Loucy (cell line): ENCODE data around the gene SOBP.

Source experiments
- CTCF ChIP-seq: fragments of 200-600 bp; sonication (generic); conservative IDR thresholded peaks from 2 replicates; pipeline ENCODE4 v1.5.1; 2014; ENCODE audit warnings: mild to moderate bottlenecking, antibody characterized with exemption, low read length
- EZH2phosphoT487 ChIP-seq: fragments of 200-600 bp; IDR thresholded peaks from 2 replicates; pipeline ENCODE4 v1.6.1; 2018; ENCODE audit warnings: antibody characterized with exemption, mild to moderate bottlenecking, moderate library complexity, borderline replicate concordance

- no peak for TF ChIP-seq CTCF
- no peak for TF ChIP-seq EZH2phosphoT487
These were observed 180.9 kb downstream of the SOBP start for GRCh38 chr6:107670792-107671199.
